A673 (cell line): ENCODE data around the gene VWA8. TPM values are rescaled to one million over a fixed set of nuclear protein-coding genes. Genes with fewer than 3 reads are reported as not detected.

ENCODE experiments used
- BruUV-seq: library from RNA; stranded (reverse); fragments of 400-500 nt; replicated peaks from 2 replicates; lab custom pipeline; 2021; lab: Mats Ljungman, UMichigan
- CTCF ChIA-PET: fragments of 300-600 bp; sonication (Branson Sonifier 250); formaldehyde crosslinking; loops from one replicate; lab custom pipeline; 2022; ENCODE audit warnings: antibody characterized with exemption; lab: Charles Lee
- POLR2A ChIA-PET: fragments of 300-600 bp; sonication (Branson Sonifier 250); formaldehyde crosslinking; loops from one replicate; lab custom pipeline; 2022; ENCODE audit warnings: antibody characterized with exemption; ENCODE audit not compliant: low non-redundant PET; lab: Charles Lee
- DNase-seq: peaks from one replicate; pipeline ENCODE4 v3.0.0-alpha.2; 2015; ENCODE audit warnings: low spot score
- H3K27ac ChIP-seq: fragments of 200-600 bp; sonication (generic); 2 replicates; pipeline ENCODE4 v1.5.1; 2016; ENCODE audit warnings: mixed run types, low read depth, mild to moderate bottlenecking, mixed read lengths, antibody characterized with exemption, low read length; ENCODE audit not compliant: poor library complexity, severe bottlenecking
- H3K27me3 ChIP-seq: fragments of 200-600 bp; sonication (generic); replicated peaks from 2 replicates; pipeline ENCODE4 v1.6.1; 2017; ENCODE audit warnings: mixed run types, low read depth, mild to moderate bottlenecking, mixed read lengths, antibody characterized with exemption, low read length; ENCODE audit not compliant: insufficient read depth, poor library complexity
- H3K36me3 ChIP-seq: fragments of 200-600 bp; sonication (generic); 2 replicates; pipeline ENCODE4 v1.6.1; 2016; ENCODE audit warnings: mixed run types, mild to moderate bottlenecking, mixed read lengths, antibody characterized with exemption, low read length; ENCODE audit not compliant: insufficient read depth, poor library complexity, severe bottlenecking
- H3K4me1 ChIP-seq: fragments of 200-600 bp; sonication (generic); 2 replicates; pipeline ENCODE4 v1.6.1; 2017; ENCODE audit warnings: mixed run types, mild to moderate bottlenecking, mixed read lengths, antibody characterized with exemption, low read length; ENCODE audit not compliant: insufficient read depth, poor library complexity, severe bottlenecking
- H3K4me3 ChIP-seq: fragments of 200-600 bp; sonication (generic); 2 replicates; pipeline ENCODE4 v1.5.1; 2016; ENCODE audit warnings: low read depth, mixed run types, mild to moderate bottlenecking, mixed read lengths, low read length; ENCODE audit not compliant: poor library complexity, severe bottlenecking
- H3K9me3 ChIP-seq: fragments of 200-600 bp; sonication (generic); 2 replicates; pipeline ENCODE4 v1.6.1; 2016; ENCODE audit warnings: mixed run types, low read depth, mild to moderate bottlenecking, mixed read lengths, antibody characterized with exemption, low read length; ENCODE audit not compliant: poor library complexity, severe bottlenecking
- CTCF ChIP-seq: fragments of 300-800, 200-600 bp; sonication (generic); conservative IDR thresholded peaks from 2 replicates; pipeline ENCODE4 v1.5.1; 2017; ENCODE audit warnings: low read depth, mild to moderate bottlenecking, antibody characterized with exemption, low read length, moderate library complexity, mixed read lengths
- EZH2 ChIP-seq: fragments of 200-600 bp; sonication (generic); IDR thresholded peaks from 2 replicates; pipeline ENCODE4 v1.6.1; 2017; ENCODE audit warnings: borderline replicate concordance, low read depth, mild to moderate bottlenecking, mixed read lengths, antibody characterized with exemption, low read length; ENCODE audit not compliant: poor library complexity, severe bottlenecking
- intact Hi-C: fragments of 100-400 bp; cut with micrococcal nuclease; formaldehyde crosslinking; loops from one replicate; pipeline ENCODE4 v1.10.0; 2022; ENCODE audit not compliant: unreplicated experiment
- total RNA-seq: library from RNA; stranded (reverse); gene quantifications from 2 replicates; pipeline ENCODE4 v1.2.3, GENCODE V29; 2021

The VWA8 gene
- total RNA-seq, 1 experiment from 2014 or later: 18.5 TPM

GRCh38 chr13:41608839-41609177, 352.1 kb downstream of the VWA8 start:
- H3K4me3 ChIP-seq: no peak overlapping the region
- no peaks in the 10 kb centered on the region for H3K9me3 ChIP-seq
- no peak for TF ChIP-seq EZH2
- no peak for TF ChIP-seq CTCF
- DNase-seq: no peak
- H3K27me3 ChIP-seq: no peaks in the 10 kb centered on the region
- CTCF ChIA-PET: no interaction called here
- BruUV-seq: no TSS peak
- H3K27ac ChIP-seq: no peak overlapping the region
- intact Hi-C loops: no loop called here
- POLR2A ChIA-PET: no interaction called here
- no peaks in the 10 kb centered on the region for H3K36me3 ChIP-seq
- H3K4me1 ChIP-seq: no peaks in the 10 kb centered on the region

- POLR2A ChIA-PET: interaction anchor here (0.6 kb wide), 1 partner anchor 1507 kb away, joined by 6 read pairs; no protein-coding TSS in a partner anchor
Measured at GRCh38 chr13:41608111-41608838, 352.6 kb downstream of the VWA8 start.

GRCh38 chr13:41606646-41607045, 354.3 kb downstream of the VWA8 start:
- TF ChIP-seq CTCF (no peak), EZH2 (no peak)
- CTCF ChIA-PET: no interaction called here
- no peak overlapping the region for H3K4me3 ChIP-seq
- intact Hi-C loops: no loop called here
- H3K9me3 ChIP-seq: no peaks in the 10 kb centered on the region
- H3K27ac ChIP-seq: no peak overlapping the region
- BruUV-seq: no TSS peak
- H3K27me3 ChIP-seq: no peaks in the 10 kb centered on the region
- DNase-seq: no peak
- H3K36me3 ChIP-seq: no peaks in the 10 kb centered on the region
- no peaks in the 10 kb centered on the region for H3K4me1 ChIP-seq
- POLR2A ChIA-PET: no interaction called here

More at GRCh38 chr13:41608111-41608838, 352.6 kb downstream of the VWA8 start:
- Histone ChIP-seq H3K27ac (no peak overlapping the region), H3K36me3 (no peaks in the 10 kb centered on the region), H3K4me3 (no peak overlapping the region), H3K4me1 (no peaks in the 10 kb centered on the region), H3K27me3 (no peaks in the 10 kb centered on the region), H3K9me3 (no peaks in the 10 kb centered on the region)
- no TSS peak for BruUV-seq
- intact Hi-C loops: no loop called here
- DNase-seq: no peak
- TF ChIP-seq CTCF (no peak), EZH2 (no peak)
- CTCF ChIA-PET: no interaction called here
